ENCODE measurements around the gene KPNB1. TPM values are rescaled to one million over a fixed set of nuclear protein-coding genes. Genes with fewer than 3 reads are reported as not detected.
A peak's percentile ranks its signal among the peaks of the same experiment; 100 is the strongest.

Gene KPNB1
- total RNA-seq, 1 donor from 2014 or later: 210 TPM

- ATAC-seq: peak; percentile 45 to 47
- TF ChIP-seq, protein P1, sequence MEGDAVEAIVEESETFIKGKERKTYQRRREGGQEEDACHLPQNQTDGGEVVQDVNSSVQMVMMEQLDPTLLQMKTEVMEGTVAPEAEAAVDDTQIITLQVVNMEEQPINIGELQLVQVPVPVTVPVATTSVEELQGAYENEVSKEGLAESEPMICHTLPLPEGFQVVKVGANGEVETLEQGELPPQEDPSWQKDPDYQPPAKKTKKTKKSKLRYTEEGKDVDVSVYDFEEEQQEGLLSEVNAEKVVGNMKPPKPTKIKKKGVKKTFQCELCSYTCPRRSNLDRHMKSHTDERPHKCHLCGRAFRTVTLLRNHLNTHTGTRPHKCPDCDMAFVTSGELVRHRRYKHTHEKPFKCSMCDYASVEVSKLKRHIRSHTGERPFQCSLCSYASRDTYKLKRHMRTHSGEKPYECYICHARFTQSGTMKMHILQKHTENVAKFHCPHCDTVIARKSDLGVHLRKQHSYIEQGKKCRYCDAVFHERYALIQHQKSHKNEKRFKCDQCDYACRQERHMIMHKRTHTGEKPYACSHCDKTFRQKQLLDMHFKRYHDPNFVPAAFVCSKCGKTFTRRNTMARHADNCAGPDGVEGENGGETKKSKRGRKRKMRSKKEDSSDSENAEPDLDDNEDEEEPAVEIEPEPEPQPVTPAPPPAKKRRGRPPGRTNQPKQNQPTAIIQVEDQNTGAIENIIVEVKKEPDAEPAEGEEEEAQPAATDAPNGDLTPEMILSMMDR (IDR thresholded peaks at IDR 0.05): no peak
- no peak for DNase-seq
- Histone ChIP-seq H3K36me3 (peaks cover 88% of the 10 kb centered on the region), H3K4me3 (no peak overlapping the region), H3K27me3 (ENCODE audit: low read depth) (no peaks in the 10 kb centered on the region), H3K4me1 (peaks cover 5% of the 10 kb centered on the region), H3K9me3 (no peaks in the 10 kb centered on the region), H3K27ac (no peak overlapping the region)
- intact Hi-C loops (cut with DNase I): no loop called here
Observed at GRCh38 chr17:47621293-47622179, 28.2 kb upstream of the KPNB1 start.

- Histone ChIP-seq H3K27me3 (ENCODE audit: low read depth) (no peaks in the 10 kb centered on the region), H3K4me1 (peaks cover 5% of the 10 kb centered on the region), H3K9me3 (no peaks in the 10 kb centered on the region), H3K27ac (no peak overlapping the region), H3K36me3 (peaks cover 82% of the 10 kb centered on the region), H3K4me3 (no peak overlapping the region)
- DNase-seq (no peak), ATAC-seq (no peak)
- TF ChIP-seq, protein P1 (IDR thresholded peaks at IDR 0.05): no peak
- intact Hi-C loops (cut with DNase I): no loop called here
Observed at GRCh38 chr17:47622180-47622549, 27.6 kb upstream of the KPNB1 start.

- Histone ChIP-seq H3K36me3 (peaks cover 57% of the 10 kb centered on the region), H3K27ac (no peak overlapping the region), H3K9me3 (no peaks in the 10 kb centered on the region), H3K4me1 (peaks cover 5% of the 10 kb centered on the region), H3K27me3 (ENCODE audit: low read depth) (no peaks in the 10 kb centered on the region), H3K4me3 (no peak overlapping the region)
- TF ChIP-seq, protein P1 (IDR thresholded peaks at IDR 0.05): no peak
- no peak for ATAC-seq
- DNase-seq: no peak
- intact Hi-C loops (cut with DNase I): no loop called here
Observed at GRCh38 chr17:47624727-47625068, 25.0 kb upstream of the KPNB1 start.

DNA sequence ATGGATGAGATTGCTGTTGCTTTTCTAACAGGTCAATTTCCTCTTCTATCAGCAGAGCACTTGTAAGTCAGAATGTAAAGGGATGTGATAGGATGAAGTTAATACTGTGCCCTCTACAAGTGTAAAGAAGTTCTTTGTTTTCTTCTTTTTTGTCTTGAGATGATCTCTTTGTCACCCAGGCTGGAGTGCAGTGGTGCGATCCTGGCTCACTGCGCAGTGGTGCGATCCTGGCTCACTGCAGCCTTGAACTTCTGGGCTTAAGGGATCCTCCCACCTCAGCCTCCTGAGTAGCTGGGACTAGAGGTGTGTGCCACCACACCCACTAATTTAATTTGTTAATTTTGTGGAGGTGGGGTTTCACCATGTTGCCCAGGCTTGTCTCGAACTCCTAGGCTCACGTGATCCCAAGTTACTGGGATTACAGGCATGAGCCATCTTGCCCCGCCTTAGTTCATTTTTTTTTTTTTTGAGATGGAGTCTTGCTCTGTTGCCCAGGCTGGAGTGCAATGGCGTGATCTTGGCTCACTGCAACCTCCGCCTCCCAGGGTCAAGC lies 21.6 kb upstream of the KPNB1 start:
- Histone ChIP-seq H3K9me3 (no peaks in the 10 kb centered on the region), H3K27me3 (ENCODE audit: low read depth) (no peaks in the 10 kb centered on the region), H3K4me3 (no peak overlapping the region), H3K4me1 (no peaks in the 10 kb centered on the region), H3K36me3 (peaks cover 23% of the 10 kb centered on the region), H3K27ac (no peak overlapping the region)
- intact Hi-C loops (cut with DNase I): no loop called here
- TF ChIP-seq, protein P1 (IDR thresholded peaks at IDR 0.05): no peak
- ATAC-seq: no peak
- DNase-seq: no peak

GRCh38 chr17:47629826-47630225 lies 19.9 kb upstream of the KPNB1 start:
- no peak overlapping the region for H3K27ac ChIP-seq
- intact Hi-C loops (cut with DNase I): no loop called here
- TF ChIP-seq, protein P1 (IDR thresholded peaks at IDR 0.05): no peak

More at GRCh38 chr17:47629826-47630225, 19.9 kb upstream of the KPNB1 start:
- Histone ChIP-seq H3K9me3 (no peaks in the 10 kb centered on the region), H3K27me3 (ENCODE audit: low read depth) (no peaks in the 10 kb centered on the region), H3K4me1 (no peaks in the 10 kb centered on the region), H3K36me3 (peaks cover 8% of the 10 kb centered on the region), H3K4me3 (no peak overlapping the region)
- ATAC-seq (no peak), DNase-seq (no peak)

Data from lower lobe of right lung (tissue), 2 donors.